Measurements from ENCODE around the gene FOXJ3. TPM values are rescaled to one million over a fixed set of nuclear protein-coding genes. Genes with fewer than 3 reads are reported as not detected.

Gene FOXJ3
- total RNA-seq, 1 donor from 2014 or later = 76.4 TPM

DNA sequence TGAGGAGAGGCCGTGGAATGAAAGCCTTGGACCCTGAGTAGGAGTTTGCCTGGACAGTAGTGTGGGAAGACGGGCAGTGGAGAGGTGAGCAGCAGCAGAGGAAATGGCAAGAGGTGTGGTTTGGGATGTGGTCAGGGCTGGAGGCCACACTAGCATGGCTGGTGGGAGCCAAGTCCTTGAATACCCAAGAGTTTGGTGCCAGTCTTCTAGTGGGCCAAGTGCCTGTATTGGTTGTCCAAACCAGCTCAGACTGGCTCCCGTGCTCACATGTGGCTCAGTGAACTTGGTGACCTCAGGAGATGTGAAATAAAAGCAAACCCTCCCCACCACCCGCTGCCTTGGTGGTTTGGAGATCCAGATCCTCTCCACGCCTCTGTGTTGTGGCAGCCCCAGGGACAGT, 172.9 kb downstream of the FOXJ3 start:
- no peak for ATAC-seq
- no peak for DNase-seq (ENCODE audit: low spot score)
- intact Hi-C loops (cut with DNase I) = no loop called here

DNA sequence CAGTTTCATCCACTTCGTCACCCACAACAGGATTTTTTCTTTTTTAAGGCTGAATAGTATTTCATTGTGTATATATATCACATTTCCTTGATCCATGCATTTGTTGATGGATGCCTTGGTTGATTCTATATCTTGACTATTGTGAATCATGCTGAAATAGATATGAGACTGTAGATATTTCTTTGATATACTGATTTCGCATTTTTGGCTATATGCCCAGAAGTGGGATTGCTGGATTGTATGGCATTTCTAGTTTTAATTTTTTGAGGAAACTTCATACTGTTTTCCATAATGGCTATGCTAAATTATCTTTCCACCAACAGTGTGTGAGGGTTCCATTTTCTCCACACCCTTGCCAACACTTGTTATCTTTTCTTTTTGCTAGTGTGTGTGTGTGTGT, 176.8 kb downstream of the FOXJ3 start:
- no peak for ATAC-seq
- DNase-seq (ENCODE audit: low spot score) = no peak
- intact Hi-C loops (cut with DNase I) = no loop called here

DNA sequence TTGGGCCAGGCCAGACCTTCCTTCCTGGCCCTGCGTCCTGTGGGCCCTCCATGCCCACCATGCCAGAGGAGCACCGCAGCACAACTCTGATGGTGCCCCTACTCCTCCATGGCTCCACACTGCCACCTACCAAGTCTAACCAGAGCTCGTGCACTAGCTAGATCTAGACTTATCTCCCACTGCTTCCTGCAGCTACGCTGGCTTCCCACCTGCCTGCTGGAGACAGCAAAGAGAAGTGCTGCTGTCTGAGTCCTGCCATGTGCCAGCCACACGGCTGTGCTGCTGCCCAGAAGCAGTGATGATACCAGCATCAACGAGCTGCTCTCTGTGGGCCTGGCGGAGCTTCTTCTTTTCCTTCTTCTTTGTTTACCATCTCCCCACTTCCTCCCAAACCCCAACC, 177.4 kb downstream of the FOXJ3 start:
- ATAC-seq (no peak), DNase-seq (ENCODE audit: low spot score) (no peak)
- intact Hi-C loops (cut with DNase I) = no loop called here

DNA sequence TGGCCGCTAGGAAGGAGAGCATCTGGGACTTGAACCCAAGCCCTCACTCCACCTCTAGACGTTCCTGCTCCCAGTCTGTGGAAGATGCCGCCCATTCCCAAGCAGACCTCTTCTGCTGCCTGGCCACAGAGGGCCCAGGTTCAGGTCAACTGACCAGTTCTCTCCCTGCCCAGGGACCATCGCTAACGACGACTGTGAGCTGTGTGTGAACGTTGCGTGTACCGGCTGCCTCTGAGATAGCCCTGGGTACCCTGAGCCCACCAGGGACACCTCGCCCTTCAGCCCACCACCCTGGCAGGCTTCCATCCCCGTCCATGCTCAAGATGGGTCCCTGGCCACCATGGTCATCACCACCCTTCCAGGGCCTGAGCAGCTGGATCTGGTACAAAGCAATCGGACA, 179.7 kb downstream of the FOXJ3 start:
- intact Hi-C loops (cut with DNase I) = no loop called here
- no peak for ATAC-seq
- no peak for DNase-seq (ENCODE audit: low spot score)

DNA sequence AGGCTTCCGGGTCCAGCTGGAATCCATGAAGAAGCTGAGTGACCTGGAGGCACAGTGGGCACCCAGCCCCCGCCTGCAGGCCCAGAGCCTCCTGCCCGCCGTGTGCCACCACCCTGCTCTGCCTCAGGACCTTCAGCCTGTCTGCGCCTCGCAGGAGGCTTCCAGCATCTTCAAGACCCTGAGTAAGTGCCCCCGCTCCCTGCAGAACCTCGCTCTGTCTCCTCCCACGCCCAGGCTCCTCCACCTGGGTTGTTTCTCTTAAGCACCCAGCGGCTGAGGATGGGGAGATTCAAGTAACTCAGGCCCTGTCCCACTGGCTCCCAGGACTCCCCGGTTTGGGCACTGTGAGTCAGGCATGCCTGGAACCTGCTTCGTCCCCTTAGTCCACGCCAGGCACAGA, 180.3 kb downstream of the FOXJ3 start:
- ATAC-seq (no peak), DNase-seq (ENCODE audit: low spot score) (no peak)
- intact Hi-C loops (cut with DNase I) = no loop called here

DNA sequence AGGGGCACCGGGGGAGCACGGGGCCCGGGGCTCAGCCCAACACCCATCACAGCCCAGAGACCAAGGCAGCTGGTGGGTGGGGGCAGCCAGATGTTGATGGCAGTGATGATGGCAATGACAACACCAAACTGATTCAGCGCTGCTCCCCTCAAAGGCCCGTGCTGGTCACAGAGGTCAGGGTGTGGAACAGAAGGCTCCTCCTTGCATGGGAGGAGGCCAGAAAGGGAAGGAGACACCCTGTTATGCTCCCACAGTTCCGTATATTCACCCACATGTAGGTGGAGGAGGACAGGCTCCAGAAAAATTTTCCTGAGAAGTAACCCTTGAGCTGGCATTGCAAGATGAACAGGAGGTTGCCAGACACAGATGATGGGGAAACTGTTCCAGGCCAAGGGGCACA, 181.4 kb downstream of the FOXJ3 start:
- no peak for DNase-seq (ENCODE audit: low spot score)
- intact Hi-C loops (cut with DNase I) = no loop called here
- no peak for ATAC-seq

DNA sequence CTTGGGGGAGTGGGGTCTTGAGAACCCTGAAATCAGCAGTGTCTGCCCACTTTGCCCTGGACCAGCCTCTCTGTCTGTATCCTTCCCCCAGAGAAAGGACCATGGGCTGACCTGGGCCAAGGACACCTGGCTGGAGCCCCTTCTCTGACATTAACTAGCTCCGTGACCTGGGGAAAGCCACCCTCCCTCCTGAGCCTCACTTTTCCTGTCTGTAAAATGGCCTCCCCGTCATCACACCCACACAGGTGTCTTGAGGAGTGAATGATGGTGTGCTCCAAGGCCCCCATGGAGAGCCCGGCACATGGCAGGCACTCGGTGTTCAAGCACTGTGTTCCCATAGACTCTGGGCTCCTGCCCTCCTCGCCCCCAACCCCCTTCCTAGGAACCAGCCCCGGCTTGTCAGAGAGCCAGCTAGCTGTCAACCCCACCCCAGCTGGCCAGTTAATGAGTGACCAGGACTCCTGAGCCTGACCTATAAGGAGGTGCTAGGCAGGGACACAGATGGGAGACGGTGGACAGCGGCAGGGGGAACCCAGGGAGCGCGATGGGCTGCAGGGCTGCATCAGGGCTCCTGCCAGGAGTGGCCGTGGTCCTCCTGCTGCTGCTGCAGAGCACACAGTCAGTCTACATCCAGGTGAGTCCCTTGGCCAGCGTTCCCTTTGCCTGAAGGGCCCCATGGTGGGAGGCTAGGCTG, 182.0 kb downstream of the FOXJ3 start, which contains the start of gene GUCA2B:
Gene GUCA2B, plus strand, starts transcription at position 504 of the 694 bp plus-strand sequence. Its CDS starts 41 bp downstream, at position 545.
- no peak for DNase-seq (ENCODE audit: low spot score)
- intact Hi-C loops (cut with DNase I) = no loop called here
- ATAC-seq = no peak

DNA sequence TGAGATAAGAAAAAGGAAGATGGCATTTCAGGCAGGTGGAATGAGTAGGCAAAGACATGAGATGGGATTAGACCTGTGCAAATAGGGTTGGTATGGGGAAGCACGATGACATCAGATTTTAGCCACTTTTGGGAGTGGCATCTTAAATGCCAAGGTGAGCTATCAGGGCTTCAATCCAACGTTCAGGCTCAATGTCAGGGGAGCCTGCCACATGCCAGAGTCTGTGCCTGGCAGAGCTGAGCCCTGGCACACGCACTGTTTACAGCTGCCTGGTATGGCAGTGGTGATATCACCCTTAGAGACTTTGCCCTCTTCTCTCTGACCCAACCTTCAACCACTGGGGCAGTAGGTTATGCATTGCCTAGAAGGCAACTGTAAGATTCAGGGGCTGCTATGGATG, 182.9 kb downstream of the FOXJ3 start:
- ATAC-seq = no peak
- intact Hi-C loops (cut with DNase I) = no loop called here
- no peak for DNase-seq (ENCODE audit: low spot score)

DNA sequence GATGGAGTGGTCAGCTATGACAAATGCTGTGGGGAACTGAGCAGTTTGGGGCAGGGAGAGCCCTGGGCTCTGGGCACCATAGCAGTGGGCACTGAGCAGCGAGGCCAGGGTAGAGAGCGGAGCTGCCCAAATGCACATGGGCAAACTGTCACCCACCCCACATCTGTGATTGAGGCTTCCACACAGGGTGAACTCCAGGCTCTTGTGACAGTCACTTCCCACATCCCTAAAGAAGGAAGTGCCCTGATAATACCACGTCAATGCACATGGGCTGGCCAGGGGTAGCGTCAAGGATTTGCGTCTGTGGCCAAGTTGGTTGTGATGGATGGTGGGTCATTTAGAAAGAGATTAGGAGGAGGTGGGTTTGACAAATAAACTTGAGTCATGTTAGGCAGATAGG, 184.4 kb downstream of the FOXJ3 start:
- intact Hi-C loops (cut with DNase I) = no loop called here
- DNase-seq (ENCODE audit: low spot score) = no peak
- no peak for ATAC-seq

DNA sequence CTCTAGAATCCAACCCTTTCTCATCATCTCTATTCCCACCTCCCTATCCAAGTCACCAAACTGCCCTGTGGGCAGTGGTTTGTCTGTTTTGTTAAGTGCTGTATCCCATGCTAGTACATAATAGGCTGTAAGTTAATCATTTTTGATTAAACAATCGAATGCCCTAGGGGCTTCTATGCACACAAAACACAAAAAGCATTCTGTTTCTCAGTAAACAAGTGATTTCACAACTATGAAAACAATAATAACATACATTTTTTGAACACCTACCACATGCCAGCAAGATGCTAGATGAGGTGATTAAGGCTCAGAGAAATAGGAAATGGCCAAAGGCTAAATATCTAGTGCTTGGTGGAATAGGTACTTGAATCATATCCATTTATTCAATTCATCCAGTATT, 186.9 kb downstream of the FOXJ3 start:
- no peak for DNase-seq (ENCODE audit: low spot score)
- no peak for ATAC-seq
- intact Hi-C loops (cut with DNase I) = no loop called here

DNA sequence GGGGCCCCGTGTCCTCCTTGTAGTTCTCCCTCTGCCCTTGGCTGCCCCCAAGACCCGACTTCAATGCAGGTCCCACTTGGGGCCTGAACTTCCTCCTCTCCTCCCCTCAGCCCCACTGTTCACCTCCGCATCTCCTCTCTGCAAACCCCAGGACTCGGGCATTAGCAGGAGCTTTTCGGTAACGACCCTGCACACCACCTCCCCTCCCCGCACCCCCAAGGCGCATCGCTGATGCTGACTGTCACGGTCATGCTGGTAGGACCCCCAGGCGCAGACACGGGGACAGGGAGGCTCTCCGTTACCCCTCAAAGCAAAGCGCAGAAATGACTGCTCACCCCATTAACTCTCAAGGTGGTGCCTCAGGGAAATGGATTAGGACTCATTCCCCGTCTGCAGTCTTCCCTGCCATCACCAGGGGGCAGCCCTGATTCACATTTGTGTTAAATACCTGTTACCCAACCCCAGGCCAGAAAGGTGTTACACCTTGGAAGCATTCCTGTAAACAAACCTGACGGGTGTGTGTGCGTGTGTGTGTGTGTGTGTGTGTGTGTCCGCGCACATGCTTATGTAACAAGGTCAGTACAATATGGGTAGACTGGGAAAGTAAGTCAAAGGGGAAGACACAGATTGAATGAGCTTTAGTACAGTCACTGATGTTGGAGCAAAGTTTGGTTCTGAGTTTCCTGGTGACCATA, 188.3 kb downstream of the FOXJ3 start:
- ATAC-seq = peak; percentile 52
- peak; percentile 76 for DNase-seq (ENCODE audit: low spot score)
- intact Hi-C loops (cut with DNase I) = no loop called here

DNA sequence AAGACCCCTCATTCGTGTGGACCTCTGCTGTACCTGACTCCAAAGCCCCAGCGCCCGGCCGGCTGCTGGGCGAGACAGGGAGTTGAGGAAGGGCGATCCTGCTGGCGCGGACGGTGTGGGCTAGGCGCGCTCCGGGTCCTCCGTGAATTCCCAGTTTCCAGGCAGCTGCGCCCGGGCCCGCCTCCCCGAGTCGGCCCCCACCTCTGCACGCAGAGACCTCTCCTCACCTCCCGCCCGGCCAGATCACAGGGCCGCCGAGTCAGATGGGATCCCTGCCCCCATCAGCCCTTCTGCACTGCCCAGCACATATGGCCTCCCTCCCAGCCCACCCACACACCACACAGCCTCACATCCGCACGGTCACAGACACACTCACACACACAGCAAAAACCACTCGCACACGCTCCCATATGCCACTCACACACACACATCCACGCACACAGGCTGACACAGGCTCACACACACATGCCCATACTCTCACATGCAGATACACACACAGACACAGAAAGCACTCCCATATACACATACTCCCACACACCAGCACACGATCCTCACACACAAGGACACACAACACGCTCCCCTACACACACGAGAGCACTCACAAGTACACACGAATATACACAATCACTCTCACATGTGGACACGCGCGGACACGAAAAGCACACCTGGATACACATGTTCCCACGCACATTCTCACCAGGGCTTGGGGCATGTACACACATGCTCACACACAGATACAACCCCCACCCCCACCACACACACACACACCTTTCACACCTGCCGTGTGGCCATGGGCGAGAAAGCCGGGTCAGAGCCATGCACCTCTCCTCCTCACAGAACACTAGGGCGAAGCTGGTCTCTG, 189.0 kb downstream of the FOXJ3 start:
- intact Hi-C loops (cut with DNase I) = no loop called here
- ATAC-seq (no peak), DNase-seq (ENCODE audit: low spot score) (no peak)

DNA sequence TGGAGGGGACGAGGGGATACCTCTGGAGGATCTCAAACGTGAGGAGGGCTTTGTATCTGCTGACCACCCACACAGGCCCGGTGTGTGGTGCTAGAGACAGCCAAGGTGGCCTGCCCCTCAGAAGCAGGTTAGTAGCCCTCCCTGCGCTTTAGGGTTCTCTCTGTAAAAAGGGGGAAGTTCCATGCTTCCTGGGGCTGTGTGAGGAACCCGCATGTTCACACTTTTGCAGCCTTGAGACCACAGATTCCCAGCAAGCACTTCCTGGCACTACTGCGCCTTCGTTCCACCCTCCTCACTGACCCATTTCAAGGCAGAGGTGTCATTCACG, 189.7 kb downstream of the FOXJ3 start:
- intact Hi-C loops (cut with DNase I) = no loop called here
- no peak for ATAC-seq

DNA sequence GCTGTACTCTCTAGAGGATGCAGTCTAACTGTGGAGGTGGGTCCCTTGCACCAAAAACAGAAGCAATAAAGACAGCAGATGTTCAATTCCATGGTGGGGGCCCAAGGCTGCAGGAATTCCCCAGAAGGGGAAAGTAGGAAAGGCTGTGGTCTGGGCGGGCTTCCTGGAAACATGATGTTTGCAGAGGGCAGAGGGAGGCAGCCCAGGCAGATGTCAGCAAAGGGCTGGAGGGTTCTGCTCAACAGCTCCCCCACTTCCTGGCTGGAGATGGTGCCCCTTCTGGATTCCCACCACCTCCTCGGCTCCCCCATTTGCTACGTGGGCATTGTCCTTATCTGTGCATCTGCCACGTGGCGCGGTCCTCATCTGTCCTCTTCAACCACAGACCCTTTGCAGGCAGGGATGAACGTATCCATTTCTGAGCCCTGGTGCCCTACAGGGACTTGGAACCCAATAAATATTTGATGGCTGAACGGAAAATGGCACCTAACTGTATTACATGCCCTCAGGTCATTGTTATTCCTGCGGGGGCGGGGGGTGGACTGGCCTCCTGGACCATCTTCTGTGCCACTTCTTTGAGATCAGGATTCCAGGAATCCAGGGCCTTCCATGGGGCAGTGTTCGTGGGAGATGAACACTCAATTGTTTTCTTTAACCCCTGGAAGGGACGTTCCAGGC, 190.2 kb downstream of the FOXJ3 start:
- ATAC-seq = no peak
- no peak for DNase-seq (ENCODE audit: low spot score)
- intact Hi-C loops (cut with DNase I) = no loop called here

More for the DNA sequence above, 189.7 kb downstream of the FOXJ3 start:
- DNase-seq (ENCODE audit: low spot score) = no peak

DNA sequence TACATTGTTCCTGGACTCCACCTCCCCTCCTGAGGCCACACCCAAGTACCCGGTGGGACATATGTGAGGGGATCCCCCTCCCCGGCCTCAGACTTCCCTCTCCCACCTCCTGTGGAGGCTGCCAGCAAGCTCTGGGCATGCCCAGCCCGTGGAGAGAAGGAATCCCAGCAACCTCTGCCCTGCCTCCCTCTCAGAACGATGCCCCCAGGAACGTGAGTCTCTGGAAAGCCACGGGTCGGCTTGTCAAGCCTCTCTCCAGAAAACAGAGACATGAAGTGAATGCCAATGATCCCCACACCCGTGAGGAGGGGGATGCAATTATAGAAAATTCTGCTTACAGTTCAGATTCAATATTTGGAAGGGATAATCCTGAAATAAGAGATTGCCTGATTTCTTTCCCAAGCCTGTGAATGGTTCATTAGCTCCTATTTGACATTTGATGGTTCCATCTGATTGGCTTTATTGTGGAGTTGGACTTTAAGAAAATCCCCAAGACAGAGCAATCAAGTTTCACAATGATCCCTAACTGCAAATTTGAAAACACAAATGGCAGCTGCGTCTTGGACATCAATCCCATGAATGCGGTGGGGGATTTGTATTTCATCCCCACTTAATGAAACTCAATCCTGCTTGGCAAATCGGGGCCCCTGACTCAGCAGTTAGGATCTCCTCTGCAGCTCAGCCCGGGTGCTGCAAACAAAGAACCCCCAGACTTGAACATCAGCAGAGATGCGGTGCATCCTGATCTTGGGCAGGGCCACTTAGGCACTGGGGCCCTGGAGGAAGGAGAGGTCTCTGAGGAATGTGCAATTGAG, 190.9 kb downstream of the FOXJ3 start:
- DNase-seq (ENCODE audit: low spot score) (no peak), ATAC-seq (no peak)
- intact Hi-C loops (cut with DNase I) = no loop called here

DNA sequence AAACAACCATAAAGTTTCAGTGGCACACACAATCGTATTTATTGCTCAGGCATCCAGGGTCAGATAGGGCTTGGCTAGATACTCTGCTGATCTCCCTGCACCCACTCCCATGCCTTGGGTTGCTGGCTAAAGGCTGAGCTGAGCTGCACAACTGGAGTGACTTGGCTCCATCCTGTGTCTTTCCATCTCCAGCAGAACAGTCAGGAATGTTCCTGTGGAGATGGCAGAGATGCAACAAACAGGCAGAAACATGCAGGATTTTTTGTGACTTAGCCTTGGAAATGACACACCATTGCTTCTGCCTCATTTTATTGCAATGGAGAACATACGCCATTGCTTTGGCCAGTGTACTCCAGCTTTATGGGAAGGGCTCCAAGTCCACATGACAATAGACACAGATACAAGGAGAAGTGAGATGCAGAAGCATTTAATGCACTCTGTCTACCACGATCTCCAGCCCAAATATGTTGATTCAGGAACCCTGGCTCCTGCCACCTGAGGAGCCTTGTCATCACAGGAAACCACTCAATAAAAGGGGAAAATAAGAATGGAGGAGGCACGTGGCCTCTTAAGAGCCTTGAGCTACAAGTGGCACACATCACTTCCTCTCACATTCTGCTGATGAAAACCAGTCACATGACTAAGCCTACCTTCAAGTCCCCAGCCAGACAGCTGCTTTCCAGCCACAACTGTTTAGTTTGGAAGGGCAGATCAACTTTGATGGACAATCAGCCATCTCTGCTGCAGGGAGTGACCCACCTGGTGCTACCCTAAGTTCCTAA, 191.9 kb downstream of the FOXJ3 start:
- no peak for DNase-seq (ENCODE audit: low spot score)
- intact Hi-C loops (cut with DNase I) = no loop called here
- ATAC-seq = no peak

DNA sequence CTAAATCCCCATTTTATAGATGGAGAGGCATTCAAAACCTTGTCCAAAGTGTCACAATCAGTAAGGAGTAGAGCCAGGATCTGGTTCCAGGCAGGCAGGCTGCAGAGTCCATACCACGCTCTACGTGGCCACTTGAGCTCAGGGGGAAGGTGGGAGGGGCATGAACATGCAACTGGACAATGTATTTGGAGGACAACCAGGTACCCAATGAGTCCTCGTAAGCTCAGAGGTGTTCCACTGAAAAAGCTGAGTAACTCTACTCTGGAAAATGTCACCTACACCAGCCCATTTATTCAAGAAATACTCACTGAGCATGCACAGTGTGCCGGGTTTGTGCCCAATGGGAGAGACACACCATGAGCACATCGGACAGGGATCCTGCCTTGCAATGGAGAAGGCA, 193.1 kb downstream of the FOXJ3 start:
- intact Hi-C loops (cut with DNase I) = no loop called here
- ATAC-seq = no peak
- DNase-seq (ENCODE audit: low spot score) = no peak

DNA sequence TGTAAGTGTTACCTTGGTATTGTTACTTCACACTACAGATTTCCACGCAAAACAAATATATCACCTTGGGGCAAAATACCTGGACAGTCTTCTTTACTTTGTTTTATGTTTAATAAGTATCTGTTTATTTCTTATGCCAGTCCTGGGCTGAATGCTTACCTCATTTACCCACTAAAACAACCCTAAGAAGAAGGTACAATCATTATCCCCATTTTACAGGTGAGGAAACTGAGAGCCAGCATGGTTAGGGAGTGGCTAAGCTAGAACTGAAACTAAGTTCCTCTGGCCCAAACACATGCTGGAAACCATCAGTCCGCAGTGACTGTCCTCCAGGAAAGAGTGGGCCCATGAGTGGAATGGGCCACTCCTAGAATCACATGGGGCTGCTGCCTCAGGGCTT, 194.8 kb downstream of the FOXJ3 start:
- ATAC-seq = no peak

More for the DNA sequence above, 194.8 kb downstream of the FOXJ3 start:
- intact Hi-C loops (cut with DNase I) = no loop called here
- no peak for DNase-seq (ENCODE audit: low spot score)
